Measurements from ENCODE around the gene DSP. TPM values are rescaled to one million over a fixed set of nuclear protein-coding genes. Genes with fewer than 3 reads are reported as not detected.

The DSP gene
- total and polyA plus RNA-seq, 7 donors: 0.10 to 0.49 (median 0.26) TPM

DNA sequence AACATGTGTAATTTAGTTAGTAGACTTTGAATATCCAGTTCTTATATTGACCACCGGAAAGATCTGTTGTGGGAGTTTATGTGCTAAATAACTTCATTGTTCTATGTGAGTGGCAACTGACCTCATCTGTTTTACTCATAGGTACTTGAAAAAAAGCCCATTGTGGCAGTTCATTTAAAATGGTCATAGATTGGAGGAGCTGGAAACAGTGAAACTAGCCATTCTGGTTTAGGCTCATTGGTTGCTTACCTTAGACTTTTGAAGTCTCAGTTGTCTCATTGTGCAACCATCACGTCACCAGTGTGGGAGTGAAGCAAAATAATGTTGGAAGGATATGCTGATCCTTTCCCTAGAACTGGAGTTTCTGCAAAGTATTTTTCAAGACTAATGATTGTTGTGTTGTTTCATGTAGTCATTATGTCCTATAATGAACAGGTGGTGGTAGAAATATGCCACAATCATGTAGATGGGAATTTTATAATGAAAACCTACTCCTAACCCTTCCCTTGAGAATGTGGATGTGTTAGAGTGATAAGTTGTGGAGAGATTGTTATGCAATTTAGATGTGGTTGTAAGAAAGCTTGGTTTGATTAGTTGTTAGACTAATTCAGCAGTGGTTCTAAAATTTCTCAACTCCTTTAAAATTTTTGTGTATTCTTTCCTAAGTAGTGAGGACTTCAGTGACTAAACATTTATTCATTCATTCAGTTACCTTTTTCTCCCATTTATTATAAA is 18.3 kb downstream of the DSP start:
- Histone ChIP-seq H3K36me3 (ENCODE audit: insufficient read depth in 1 of 2, low read depth in 1 of 2) (no peaks in the 10 kb centered on the region), H3K4me3 (no peak overlapping the region), H3K4me1 (no peaks in the 10 kb centered on the region), H3K27me3 (ENCODE audit: insufficient read depth in 3 of 3, low read length in 2 of 3) (peaks cover 0 to 7% (median 5%) of the 10 kb centered on the region in 3 donors), H3K9me3 (no peaks in the 10 kb centered on the region), H3K27ac (no peak overlapping the region)
- 63 to 81% (median 73%) methylated on average over 2 of the region's 2 CpGs for WGBS, 3 donors
- DNase-seq (no peak), ATAC-seq (no peak)
- TF ChIP-seq, protein P1, sequence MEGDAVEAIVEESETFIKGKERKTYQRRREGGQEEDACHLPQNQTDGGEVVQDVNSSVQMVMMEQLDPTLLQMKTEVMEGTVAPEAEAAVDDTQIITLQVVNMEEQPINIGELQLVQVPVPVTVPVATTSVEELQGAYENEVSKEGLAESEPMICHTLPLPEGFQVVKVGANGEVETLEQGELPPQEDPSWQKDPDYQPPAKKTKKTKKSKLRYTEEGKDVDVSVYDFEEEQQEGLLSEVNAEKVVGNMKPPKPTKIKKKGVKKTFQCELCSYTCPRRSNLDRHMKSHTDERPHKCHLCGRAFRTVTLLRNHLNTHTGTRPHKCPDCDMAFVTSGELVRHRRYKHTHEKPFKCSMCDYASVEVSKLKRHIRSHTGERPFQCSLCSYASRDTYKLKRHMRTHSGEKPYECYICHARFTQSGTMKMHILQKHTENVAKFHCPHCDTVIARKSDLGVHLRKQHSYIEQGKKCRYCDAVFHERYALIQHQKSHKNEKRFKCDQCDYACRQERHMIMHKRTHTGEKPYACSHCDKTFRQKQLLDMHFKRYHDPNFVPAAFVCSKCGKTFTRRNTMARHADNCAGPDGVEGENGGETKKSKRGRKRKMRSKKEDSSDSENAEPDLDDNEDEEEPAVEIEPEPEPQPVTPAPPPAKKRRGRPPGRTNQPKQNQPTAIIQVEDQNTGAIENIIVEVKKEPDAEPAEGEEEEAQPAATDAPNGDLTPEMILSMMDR (IDR thresholded peaks at IDR 0.05): no peak
- intact Hi-C loops (cut with DNase I): no loop called here

DNA sequence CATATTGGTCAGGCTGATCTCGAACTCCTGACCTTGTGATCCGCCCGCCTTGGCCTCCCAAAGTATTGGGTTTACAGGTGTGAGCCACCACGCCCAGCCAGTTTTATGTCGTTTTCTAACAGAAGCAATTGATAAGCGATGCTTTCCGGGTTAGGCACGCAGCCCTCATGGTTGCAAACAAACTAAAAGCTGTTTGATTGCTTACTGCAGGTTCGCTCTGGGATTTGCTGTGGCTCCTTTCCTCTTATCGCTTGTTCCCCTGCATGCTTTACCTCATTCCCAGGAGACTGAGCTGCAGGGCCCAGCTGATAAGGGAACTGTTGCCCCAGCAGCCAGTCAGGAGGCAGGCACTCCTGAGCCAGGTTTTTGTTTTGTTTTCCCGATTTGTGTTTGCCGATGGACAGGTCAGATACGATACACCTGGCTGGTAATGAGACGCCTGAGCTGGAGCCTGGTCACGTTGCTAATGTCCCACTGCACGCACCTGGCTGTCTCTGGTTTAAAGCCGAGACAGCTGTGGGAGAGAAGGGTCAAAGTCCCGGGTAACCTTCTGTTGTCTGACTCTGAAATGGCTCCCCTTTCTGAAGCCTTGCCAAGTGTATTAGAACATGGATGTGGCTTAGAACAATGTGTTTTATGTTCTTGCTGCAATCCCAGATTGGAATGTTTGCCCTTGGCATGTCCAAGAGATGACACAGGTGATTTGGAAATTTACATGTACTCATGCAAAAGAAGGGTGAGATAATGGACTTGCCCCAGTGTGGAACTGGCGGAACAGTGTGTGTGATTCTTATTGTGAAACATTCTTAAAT is 19.9 kb downstream of the DSP start:
- Histone ChIP-seq H3K27ac (no peak overlapping the region), H3K27me3 (ENCODE audit: insufficient read depth in 3 of 3, low read length in 2 of 3) (peaks cover 0 to 5% (median 5%) of the 10 kb centered on the region in 3 donors), H3K4me1 (no peaks in the 10 kb centered on the region), H3K9me3 (no peaks in the 10 kb centered on the region), H3K36me3 (ENCODE audit: insufficient read depth in 1 of 2, low read depth in 1 of 2) (no peaks in the 10 kb centered on the region), H3K4me3 (no peak overlapping the region)
- TF ChIP-seq, protein P1 (IDR thresholded peaks at IDR 0.05): no peak
- WGBS, 3 donors: 68 to 76% (median 69%) methylated on average over 19 of the region's 19 CpGs
- intact Hi-C loops (cut with DNase I): no loop called here
- no peak for ATAC-seq
- DNase-seq: no peak

GRCh38 chr6:7562769-7563168 is 21.3 kb downstream of the DSP start:
- H3K4me1 ChIP-seq: no peaks in the 10 kb centered on the region
- intact Hi-C loops (cut with DNase I): no loop called here
- ATAC-seq (no peak), DNase-seq (no peak)
- no peak overlapping the region for H3K27ac ChIP-seq
- H3K4me3 ChIP-seq: no peak overlapping the region
- no peaks in the 10 kb centered on the region for H3K36me3 ChIP-seq (ENCODE audit: insufficient read depth in 1 of 2, low read depth in 1 of 2)
- TF ChIP-seq, protein P1 (IDR thresholded peaks at IDR 0.05): no peak
- peaks cover 0 to 5% (median 5%) of the 10 kb centered on the region in 3 donors for H3K27me3 ChIP-seq (ENCODE audit: insufficient read depth in 3 of 3, low read length in 2 of 3)
- H3K9me3 ChIP-seq: no peaks in the 10 kb centered on the region
- WGBS, 3 donors: 88 to 96% (median 96%) methylated on average over 4 of the region's 4 CpGs

DNA sequence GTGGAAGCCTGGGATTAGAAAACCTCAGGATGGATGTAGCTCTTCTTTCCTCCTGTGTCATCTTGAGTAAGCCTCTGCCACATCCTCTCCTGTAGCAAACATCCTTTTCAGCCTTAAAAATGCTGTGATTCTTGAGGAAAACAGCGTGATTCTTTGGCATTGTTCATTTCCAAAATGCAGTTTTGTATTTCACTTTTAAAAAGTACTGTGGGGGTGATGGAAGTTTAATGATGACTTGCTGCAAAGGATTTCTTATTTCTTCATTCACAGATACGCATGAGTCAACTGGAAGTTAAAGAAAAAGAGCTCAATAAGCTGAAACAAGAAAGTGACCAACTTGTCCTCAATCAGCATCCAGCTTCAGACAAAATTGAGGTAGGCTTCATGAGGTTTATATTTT is 24.6 kb downstream of the DSP start:
- intact Hi-C loops (cut with DNase I): no loop called here
- DNase-seq: no peak

More for the DNA sequence above, 24.6 kb downstream of the DSP start:
- H3K4me3 ChIP-seq: no peak overlapping the region
- no peak for ATAC-seq
- no peaks in the 10 kb centered on the region for H3K9me3 ChIP-seq
- no peaks in the 10 kb centered on the region for H3K36me3 ChIP-seq (ENCODE audit: insufficient read depth in 1 of 2, low read depth in 1 of 2)
- TF ChIP-seq, protein P1 (IDR thresholded peaks at IDR 0.05): no peak
- no peaks in the 10 kb centered on the region for H3K4me1 ChIP-seq
- H3K27me3 ChIP-seq (ENCODE audit: insufficient read depth in 3 of 3, low read length in 2 of 3): peaks cover 0 to 5% (median 4%) of the 10 kb centered on the region in 3 donors
- 90 to 95% (median 90%) methylated on average over 2 of the region's 2 CpGs for WGBS, 3 donors
- no peak overlapping the region for H3K27ac ChIP-seq

Data from psoas muscle (tissue), 8 donors.